Measurements from ENCODE around the gene AMIGO1. TPM values are rescaled to one million over a fixed set of nuclear protein-coding genes. Genes with fewer than 3 reads are reported as not detected.

Gene AMIGO1
- total RNA-seq, 1 experiment from 2014 or later: 0.37 TPM

GRCh38 chr1:109493227-109493626 lies 16.3 kb downstream of the AMIGO1 start:
- Histone ChIP-seq H3K36me3 (ENCODE audit: insufficient read depth, low read length) (peaks cover 6% of the 10 kb centered on the region; the same call in 1 of the 2 replicates), H3K4me2 (ENCODE audit: low read depth, low read length, poor library complexity, severe bottlenecking) (peak overlapping the region; percentile 76), H3K4me3 (ENCODE audit: low read length) (peak overlapping the region; percentile 85; the same call in 1 of the 2 replicates), H3K9me3 (ENCODE audit: low read length) (no peaks in the 10 kb centered on the region), H2AFZ (ENCODE audit: low read length) (peak overlapping the region; percentile 81; the same call in 1 of the 2 replicates), H3K9me2 (replicated peaks; ENCODE audit: insufficient read depth, low read length) (no peaks in the 10 kb centered on the region), H3K27me3 (ENCODE audit: low read length) (no peaks in the 10 kb centered on the region), H4K20me1 (ENCODE audit: insufficient read depth, low read depth, low read length) (no peaks in the 10 kb centered on the region), H3K9ac (ENCODE audit: low read length) (peak overlapping the region; percentile 74), H3K79me2 (ENCODE audit: low read length) (peaks cover 20% of the 10 kb centered on the region), H3K27ac (ENCODE audit: low read length) (no peak overlapping the region), H3K4me1 (ENCODE audit: low read length) (peaks cover 28% of the 10 kb centered on the region)
- no peak for DNase-seq

- H3K27me3 ChIP-seq (ENCODE audit: low read length): no peaks in the 10 kb centered on the region
- no peaks in the 10 kb centered on the region for H3K9me2 ChIP-seq (replicated peaks; ENCODE audit: insufficient read depth, low read length)
- peak overlapping the region; percentile 74; the same call in 1 of the 2 replicates for H3K9ac ChIP-seq (ENCODE audit: low read length)
- no peak overlapping the region for H3K4me2 ChIP-seq (ENCODE audit: low read depth, low read length, poor library complexity, severe bottlenecking)
- peaks cover 24% of the 10 kb centered on the region for H3K4me1 ChIP-seq (ENCODE audit: low read length)
- no peak for DNase-seq
- no peak overlapping the region for H2AFZ ChIP-seq (ENCODE audit: low read length)
- H3K27ac ChIP-seq (ENCODE audit: low read length): no peak overlapping the region
- peaks cover 6% of the 10 kb centered on the region; the same call in 1 of the 2 replicates for H3K36me3 ChIP-seq (ENCODE audit: insufficient read depth, low read length)
- H3K9me3 ChIP-seq (ENCODE audit: low read length): no peaks in the 10 kb centered on the region
- no peaks in the 10 kb centered on the region for H4K20me1 ChIP-seq (ENCODE audit: insufficient read depth, low read depth, low read length)
- no peak overlapping the region for H3K4me3 ChIP-seq (ENCODE audit: low read length)
- H3K79me2 ChIP-seq (ENCODE audit: low read length): peaks cover 20% of the 10 kb centered on the region
Observed at GRCh38 chr1:109492779-109493178, 16.7 kb downstream of the AMIGO1 start.

GRCh38 chr1:109491372-109491771 lies 18.2 kb downstream of the AMIGO1 start:
- H3K4me2 ChIP-seq (ENCODE audit: low read depth, low read length, poor library complexity, severe bottlenecking): no peak overlapping the region
- H3K36me3 ChIP-seq (ENCODE audit: insufficient read depth, low read length): peaks cover 5% of the 10 kb centered on the region; the same call in 1 of the 2 replicates
- H3K4me1 ChIP-seq (ENCODE audit: low read length): peaks cover 18% of the 10 kb centered on the region
- H3K9me3 ChIP-seq (ENCODE audit: low read length): no peaks in the 10 kb centered on the region
- no peak overlapping the region for H3K27ac ChIP-seq (ENCODE audit: low read length)
- no peaks in the 10 kb centered on the region for H3K9me2 ChIP-seq (replicated peaks; ENCODE audit: insufficient read depth, low read length)
- peaks cover 20% of the 10 kb centered on the region for H3K79me2 ChIP-seq (ENCODE audit: low read length)
- no peak for DNase-seq
- H4K20me1 ChIP-seq (ENCODE audit: insufficient read depth, low read depth, low read length): no peaks in the 10 kb centered on the region
- no peaks in the 10 kb centered on the region for H3K27me3 ChIP-seq (ENCODE audit: low read length)
- no peak overlapping the region for H2AFZ ChIP-seq (ENCODE audit: low read length)
- no peak overlapping the region for H3K4me3 ChIP-seq (ENCODE audit: low read length)
- H3K9ac ChIP-seq (ENCODE audit: low read length): no peak overlapping the region

- peaks cover 18% of the 10 kb centered on the region for H3K79me2 ChIP-seq (ENCODE audit: low read length)
- H3K4me2 ChIP-seq (ENCODE audit: low read depth, low read length, poor library complexity, severe bottlenecking): no peak overlapping the region
- H3K27me3 ChIP-seq (ENCODE audit: low read length): no peaks in the 10 kb centered on the region
- no peak overlapping the region for H2AFZ ChIP-seq (ENCODE audit: low read length)
- no peak for DNase-seq
- no peaks in the 10 kb centered on the region for H4K20me1 ChIP-seq (ENCODE audit: insufficient read depth, low read depth, low read length)
- H3K4me1 ChIP-seq (ENCODE audit: low read length): peaks cover 18% of the 10 kb centered on the region
- no peaks in the 10 kb centered on the region for H3K9me3 ChIP-seq (ENCODE audit: low read length)
- H3K9ac ChIP-seq (ENCODE audit: low read length): no peak overlapping the region
- peaks cover under 1% of the 10 kb centered on the region; the same call in 1 of the 2 replicates for H3K36me3 ChIP-seq (ENCODE audit: insufficient read depth, low read length)
- H3K9me2 ChIP-seq (replicated peaks; ENCODE audit: insufficient read depth, low read length): no peaks in the 10 kb centered on the region
- H3K27ac ChIP-seq (ENCODE audit: low read length): no peak overlapping the region
- no peak overlapping the region for H3K4me3 ChIP-seq (ENCODE audit: low read length)
Observed at GRCh38 chr1:109490934-109491302, 18.6 kb downstream of the AMIGO1 start.

GRCh38 chr1:109490029-109490933 lies 19.2 kb downstream of the AMIGO1 start:
- Histone ChIP-seq H3K27me3 (ENCODE audit: low read length) (no peaks in the 10 kb centered on the region), H2AFZ (ENCODE audit: low read length) (no peak overlapping the region), H3K9me3 (ENCODE audit: low read length) (no peaks in the 10 kb centered on the region), H3K79me2 (ENCODE audit: low read length) (peaks cover 11% of the 10 kb centered on the region), H3K9me2 (replicated peaks; ENCODE audit: insufficient read depth, low read length) (no peaks in the 10 kb centered on the region), H4K20me1 (ENCODE audit: insufficient read depth, low read depth, low read length) (no peaks in the 10 kb centered on the region), H3K4me1 (ENCODE audit: low read length) (peaks cover 19% of the 10 kb centered on the region), H3K36me3 (ENCODE audit: insufficient read depth, low read length) (no peaks in the 10 kb centered on the region), H3K4me2 (ENCODE audit: low read depth, low read length, poor library complexity, severe bottlenecking) (no peak overlapping the region), H3K4me3 (ENCODE audit: low read length) (no peak overlapping the region), H3K9ac (ENCODE audit: low read length) (no peak overlapping the region), H3K27ac (ENCODE audit: low read length) (no peak overlapping the region)
- peak; percentile 89 for DNase-seq

GRCh38 chr1:109488696-109489095 lies 20.8 kb downstream of the AMIGO1 start:
- H3K27ac ChIP-seq (ENCODE audit: low read length): no peak overlapping the region
- H3K9me3 ChIP-seq (ENCODE audit: low read length): no peaks in the 10 kb centered on the region
- no peaks in the 10 kb centered on the region for H3K36me3 ChIP-seq (ENCODE audit: insufficient read depth, low read length)
- H4K20me1 ChIP-seq (ENCODE audit: insufficient read depth, low read depth, low read length): no peaks in the 10 kb centered on the region
- no peak overlapping the region for H3K9ac ChIP-seq (ENCODE audit: low read length)
- H3K4me1 ChIP-seq (ENCODE audit: low read length): peaks cover 22% of the 10 kb centered on the region
- H3K4me2 ChIP-seq (ENCODE audit: low read depth, low read length, poor library complexity, severe bottlenecking): no peak overlapping the region
- H3K79me2 ChIP-seq (ENCODE audit: low read length): 0 out of 2 replicates have a peak, but pooled peaks cover 5% of the 10 kb centered on the region
- no peaks in the 10 kb centered on the region for H3K9me2 ChIP-seq (replicated peaks; ENCODE audit: insufficient read depth, low read length)
- H3K4me3 ChIP-seq (ENCODE audit: low read length): no peak overlapping the region
- H3K27me3 ChIP-seq (ENCODE audit: low read length): no peaks in the 10 kb centered on the region
- DNase-seq: no peak
- no peak overlapping the region for H2AFZ ChIP-seq (ENCODE audit: low read length)

GRCh38 chr1:109488201-109488600 lies 21.3 kb downstream of the AMIGO1 start:
- Histone ChIP-seq H3K9me2 (replicated peaks; ENCODE audit: insufficient read depth, low read length) (no peaks in the 10 kb centered on the region), H3K79me2 (ENCODE audit: low read length) (0 out of 2 replicates have a peak, but pooled peaks cover 5% of the 10 kb centered on the region), H3K9me3 (ENCODE audit: low read length) (no peaks in the 10 kb centered on the region), H3K36me3 (ENCODE audit: insufficient read depth, low read length) (no peaks in the 10 kb centered on the region), H3K27me3 (ENCODE audit: low read length) (no peaks in the 10 kb centered on the region), H3K4me3 (ENCODE audit: low read length) (no peak overlapping the region), H3K4me2 (ENCODE audit: low read depth, low read length, poor library complexity, severe bottlenecking) (no peak overlapping the region), H3K4me1 (ENCODE audit: low read length) (peaks cover 20% of the 10 kb centered on the region), H3K27ac (ENCODE audit: low read length) (no peak overlapping the region), H4K20me1 (ENCODE audit: insufficient read depth, low read depth, low read length) (no peaks in the 10 kb centered on the region), H2AFZ (ENCODE audit: low read length) (no peak overlapping the region), H3K9ac (ENCODE audit: low read length) (no peak overlapping the region)
- no peak for DNase-seq

GRCh38 chr1:109487261-109487660 lies 22.3 kb downstream of the AMIGO1 start:
- no peaks in the 10 kb centered on the region for H3K9me2 ChIP-seq (replicated peaks; ENCODE audit: insufficient read depth, low read length)
- H3K9me3 ChIP-seq (ENCODE audit: low read length): no peaks in the 10 kb centered on the region
- 0 out of 2 replicates have a peak, but pooled peaks cover 5% of the 10 kb centered on the region for H3K79me2 ChIP-seq (ENCODE audit: low read length)
- no peaks in the 10 kb centered on the region for H3K27me3 ChIP-seq (ENCODE audit: low read length)
- H3K27ac ChIP-seq (ENCODE audit: low read length): no peak overlapping the region
- no peak overlapping the region for H3K4me3 ChIP-seq (ENCODE audit: low read length)
- H3K4me1 ChIP-seq (ENCODE audit: low read length): peaks cover 23% of the 10 kb centered on the region
- no peaks in the 10 kb centered on the region for H3K36me3 ChIP-seq (ENCODE audit: insufficient read depth, low read length)
- no peak overlapping the region for H3K4me2 ChIP-seq (ENCODE audit: low read depth, low read length, poor library complexity, severe bottlenecking)
- no peak for DNase-seq
- no peak overlapping the region for H3K9ac ChIP-seq (ENCODE audit: low read length)
- H4K20me1 ChIP-seq (ENCODE audit: insufficient read depth, low read depth, low read length): no peaks in the 10 kb centered on the region
- no peak overlapping the region for H2AFZ ChIP-seq (ENCODE audit: low read length)

Data from Karpas-422 (cell line).